Lung (tissue), 16 donors: ENCODE results near the gene ZNF2. TPM values are rescaled to one million over a fixed set of nuclear protein-coding genes. Genes with fewer than 3 reads are reported as not detected.

Experiments
- ATAC-seq: fragments of 200-7000 bp; cut with Tn5 transposase; one replicate; pipeline ENCODE4 v1.9.1; 2020; ENCODE audit warnings: moderate number of reproducible peaks; ENCODE audit not compliant: insufficient read depth, low FRiP score
- DNase-seq, 3 donors: peaks; one replicate each; pipeline ENCODE4 v3.0.0-alpha.2; 2013 to 2017
- H3K27ac ChIP-seq, 2 donors: one replicate each; pipeline ENCODE4 v1.5.1; 2013; ENCODE audit warnings: mild to moderate bottlenecking in 2 of 2, moderate library complexity in 2 of 2, control low read depth in 1 of 2, inconsistent platforms in 1 of 2, low read depth in 1 of 2, low read length in 1 of 2
- H3K27me3 ChIP-seq, 3 donors: one replicate each; pipeline ENCODE4 v1.5.1; 2013; ENCODE audit warnings: low read length in 2 of 3; ENCODE audit not compliant: control insufficient read depth in 3 of 3, insufficient read depth in 3 of 3
- H3K36me3 ChIP-seq, 4 donors: one replicate each; pipeline ENCODE4 v1.5.1; 2013; ENCODE audit warnings: low read length in 4 of 4, mild to moderate bottlenecking in 1 of 4, moderate library complexity in 1 of 4; ENCODE audit not compliant: control insufficient read depth in 4 of 4, insufficient read depth in 4 of 4
- H3K4me1 ChIP-seq, 5 donors: one replicate each; pipeline ENCODE4 v1.5.1; 2013; ENCODE audit warnings: low read length in 5 of 5, mild to moderate bottlenecking in 2 of 5, moderate library complexity in 1 of 5; ENCODE audit not compliant: control insufficient read depth in 5 of 5, insufficient read depth in 5 of 5
- H3K4me3 ChIP-seq: one replicate; pipeline ENCODE4 v1.5.1; 2013; ENCODE audit warnings: mild to moderate bottlenecking, control low read depth, moderate library complexity
- H3K9ac ChIP-seq, 2 donors: one replicate each; pipeline ENCODE4 v1.5.1; 2013; ENCODE audit warnings: low read length in 2 of 2, control low read depth in 1 of 2; ENCODE audit not compliant: insufficient read depth in 1 of 2
- H3K9me3 ChIP-seq, 4 donors: one replicate each; pipeline ENCODE4 v1.5.1; 2013; ENCODE audit warnings: low read length in 3 of 4, mild to moderate bottlenecking in 1 of 4, moderate library complexity in 1 of 4; ENCODE audit not compliant: control insufficient read depth in 4 of 4, insufficient read depth in 3 of 4
- CTCF ChIP-seq: IDR thresholded peaks from 2 replicates; pipeline ENCODE4 v1.5.1; 2012; ENCODE audit warnings: mild to moderate bottlenecking; ENCODE audit errors: control extremely low read depth, extremely low read depth
- WGBS, 2 donors: extraction: QIAGEN DNeasy Blood & Tissue Kit; methylation state at CpG; one replicate each; pipeline ENCODE4 v1.1.7; 2013; 5-methylcytosine and 5-hydroxymethylcytosine counted together
- long read RNA-seq, 5 donors: transcript quantifications; one replicate each; lab custom pipeline, GENCODE V29; 2026
- polyA plus RNA-seq, 2 donors: library from polyadenylated mRNA; stranded (reverse); fragments of 200-250 nt; gene quantifications; one replicate each; pipeline ENCODE4 v1.2.1, GENCODE V29; 2013
- total RNA-seq, 2 donors: library from RNA; depleted of rRNA in 1 of 2; stranded (reverse); fragments of >200 nt in 1 of 2; gene quantifications; one replicate each; pipeline ENCODE4 v1.2.1, GENCODE V29; 2014 to 2021
- donor health status: control.
- donor health status: control.
- donor health status: Bipolar disorder and iron deficiency.
- donor health status: healthy.
- donor health status: DM: yes; HTN: yes; CAD: no.

Gene ZNF2
- 1 to 10 TPM; 4.4 to 4.7 TPM for total RNA-seq
- polyA plus RNA-seq = 1 to 10 TPM; 1.8 TPM
- long read RNA-seq, donor 1, partial matches to known transcripts = 0 of 1 reads
- long read RNA-seq, donor 1, other reads (novel, unspliced or antisense) = 0 of 1 reads
- long read RNA-seq, donor 2 = 0 reads
- long read RNA-seq, donor 3 = 0 reads
- long read RNA-seq, donor 4 = 0 reads
- long read RNA-seq, donor 5 = 0 reads

GRCh38 chr2:95165371-95166064, at the start of gene ZNF2:
Gene ZNF2, plus strand, starts transcription at chr2:95165809. Its CDS starts 10,418 bp downstream, at chr2:95176227.
- Histone ChIP-seq H3K27ac (peak within 1 kb of the TSS; percentile 92 to 99), H3K4me1 (peaks cover 0 to 19% (median 10%) of the 10 kb centered on the region in 5 donors), H3K27me3 (no peaks in the 10 kb centered on the region), H3K4me3 (peak within 1 kb of the TSS; percentile 89), H3K36me3 (peaks cover 0 to 4% (median 0%) of the 10 kb centered on the region in 4 donors), H3K9me3 (no peaks in the 10 kb centered on the region), H3K9ac (peak within 1 kb of the TSS; percentile 72 to 95)
- WGBS, 2 donors = 0% methylated on average over 56 of the region's 56 CpGs
- no peak for TF ChIP-seq CTCF
- peak; percentile 98 to 99 (median 99) for DNase-seq
- peak; percentile 98 for ATAC-seq

- Histone ChIP-seq H3K36me3 (peaks cover 0 to 4% (median 3%) of the 10 kb centered on the region in 4 donors), H3K4me3 (peak overlapping the region; percentile 81), H3K27me3 (no peaks in the 10 kb centered on the region), H3K27ac (peak overlapping the region; percentile 96 to 100), H3K9me3 (no peaks in the 10 kb centered on the region), H3K4me1 (peaks cover 0 to 10% (median 9%) of the 10 kb centered on the region in 5 donors), H3K9ac (peak overlapping the region; percentile 69 to 91)
- DNase-seq (no peak), ATAC-seq (peak; percentile 23)
- 2 to 4% methylated on average over 11 of the region's 11 CpGs for WGBS, 2 donors
- TF ChIP-seq CTCF = no peak
These were observed 44.6 kb upstream of the ZNF2 start for GRCh38 chr2:95121093-95121406.

- ATAC-seq (peak; percentile 98), DNase-seq (peak; percentile 83 to 86 (median 84))
- no peak for TF ChIP-seq CTCF
- H3K9me3 ChIP-seq = no peaks in the 10 kb centered on the region
- H3K4me3 ChIP-seq = peak within 1 kb of the TSS; percentile 81
- H3K36me3 ChIP-seq = peaks cover 0 to 4% (median 2%) of the 10 kb centered on the region in 4 donors
- peaks cover 0 to 10% (median 9%) of the 10 kb centered on the region in 5 donors for H3K4me1 ChIP-seq
- peak within 1 kb of the TSS; percentile 69 to 91 for H3K9ac ChIP-seq
- peak within 1 kb of the TSS; percentile 96 to 100 for H3K27ac ChIP-seq
- no peaks in the 10 kb centered on the region for H3K27me3 ChIP-seq
- 0% methylated on average over 79 to 86 of the region's 86 CpGs for WGBS, 2 donors
These were observed 44.0 kb upstream of the ZNF2 start, which contains the start of gene MRPS5 for GRCh38 chr2:95121407-95122196. Gene MRPS5, minus strand, starts transcription at chr2:95121808. Its CDS starts 17 bp downstream, at chr2:95121791.
